Smooth muscle cell (in vitro differentiated cells): ENCODE measurements around the gene RSRC2. TPM values are rescaled to one million over a fixed set of nuclear protein-coding genes. Genes with fewer than 3 reads are reported as not detected.
A peak's percentile ranks its signal among the peaks of the same experiment; 100 is the strongest.
"Not testable (repeated sequence)": the region's sequence is repeated elsewhere in the genome, so short reads cannot be mapped to it uniquely, and the experiment has no call there.

Source experiments
- DNase-seq: peaks from one replicate; lab custom pipeline; 2025; ENCODE audit not compliant: unreplicated experiment; lab: John Stamatoyannopoulos, UW
- H2AFZ ChIP-seq: fragments of 200-600 bp; sonication (generic); 2 replicates; pipeline ENCODE4 v1.6.0; 2016; ENCODE audit warnings: antibody characterized with exemption, low read depth, mild to moderate bottlenecking
- H3F3A ChIP-seq: fragments of 200-600 bp; sonication (generic); 2 replicates; pipeline ENCODE4 v1.6.0; 2017; ENCODE audit warnings: antibody characterized with exemption, low read depth
- H3K27ac ChIP-seq: fragments of 200-600 bp; sonication (generic); 2 replicates; pipeline ENCODE4 v1.5.1; 2016; ENCODE audit warnings: low read depth, mild to moderate bottlenecking
- H3K27me3 ChIP-seq: fragments of 200-600 bp; sonication (generic); 2 replicates; pipeline ENCODE4 v1.6.1; 2016; ENCODE audit warnings: low read depth, mild to moderate bottlenecking
- H3K36me3 ChIP-seq: fragments of 200-600 bp; sonication (generic); 2 replicates; pipeline ENCODE4 v1.5.1; 2016; ENCODE audit warnings: low read depth
- H3K4me1 ChIP-seq: fragments of 200-600 bp; sonication (generic); 2 replicates; pipeline ENCODE4 v1.5.1; 2016; ENCODE audit warnings: low read depth
- H3K4me2 ChIP-seq: fragments of 200-600 bp; sonication (generic); 2 replicates; pipeline ENCODE4 v1.6.0; 2016; ENCODE audit warnings: mild to moderate bottlenecking
- H3K4me3 ChIP-seq: fragments of 200-600 bp; sonication (generic); 2 replicates; pipeline ENCODE4 v1.5.1; 2016; ENCODE audit warnings: mild to moderate bottlenecking
- H3K79me2 ChIP-seq: fragments of 200-600 bp; sonication (generic); 2 replicates; pipeline ENCODE4 v1.6.0; 2016; ENCODE audit warnings: low read depth, mild to moderate bottlenecking
- H3K9ac ChIP-seq: fragments of 200-600 bp; sonication (generic); 2 replicates; pipeline ENCODE4 v1.6.0; 2016; ENCODE audit warnings: low read depth
- H3K9me3 ChIP-seq: fragments of 200-600 bp; sonication (generic); replicated peaks from 2 replicates; pipeline ENCODE4 v1.5.1; 2016; ENCODE audit warnings: low read depth
- H4K20me1 ChIP-seq: fragments of 200-600 bp; sonication (generic); 2 replicates; pipeline ENCODE4 v1.6.0; 2016; ENCODE audit warnings: low read depth
- CTCF ChIP-seq: fragments of 200-600 bp; sonication (generic); IDR thresholded peaks from 2 replicates; pipeline ENCODE4 v1.5.1; 2017; ENCODE audit warnings: borderline replicate concordance, mild to moderate bottlenecking, antibody characterized with exemption; ENCODE audit not compliant: insufficient read depth, poor library complexity, severe bottlenecking
- WGBS: methylation state at CpG from one replicate; pipeline ENCODE4 v1.1.7; 2016; ENCODE audit warnings: low lambda C conversion rate; 5-methylcytosine and 5-hydroxymethylcytosine counted together
- polyA plus RNA-seq: library from polyadenylated mRNA; unstranded; fragments of >200 nt; fragmentation: Nextera tagmentation; extraction: Ambion mirVana; gene quantifications from 2 replicates; pipeline ENCODE4 v1.2.1, GENCODE V29; 2016
- total RNA-seq: library from RNA; depleted of rRNA; stranded (reverse); fragments of >200 nt; gene quantifications from 2 replicates; pipeline ENCODE4 v1.2.3, GENCODE V29; 2014

Gene RSRC2
- total and polyA plus RNA-seq, 2 experiments from 2014 or later: 60.9 to 108 TPM

GRCh38 chr12:122500685-122501488, 25.8 kb downstream of the RSRC2 start, which contains the start of gene ZCCHC8:
Gene ZCCHC8, minus strand, starts transcription at chr12:122500932. Its CDS starts 92 bp downstream, at chr12:122500840.
- Histone ChIP-seq H3K36me3 (peaks cover 10% of the 10 kb centered on the region), H3K4me2 (peak within 1 kb of the TSS; percentile 92), H3K9me3 (no peaks in the 10 kb centered on the region), H4K20me1 (peaks cover 50% of the 10 kb centered on the region), H3K4me1 (peaks cover 9% of the 10 kb centered on the region), H3K79me2 (peaks cover 43% of the 10 kb centered on the region), H3F3A (peaks cover 48% of the 10 kb centered on the region), H3K27me3 (no peaks in the 10 kb centered on the region), H3K4me3 (peak within 1 kb of the TSS; percentile 79), H2AFZ (peak within 1 kb of the TSS; percentile 56), H3K27ac (peak within 1 kb of the TSS; percentile 98), H3K9ac (peak within 1 kb of the TSS; percentile 97)
- DNase-seq: peak; percentile 81
- 3% methylated on average over 52 of the region's 52 CpGs for WGBS
- no peak for TF ChIP-seq CTCF

GRCh38 chr12:122499991-122500684, 26.6 kb downstream of the RSRC2 start:
- H3K4me1 ChIP-seq: peaks cover 9% of the 10 kb centered on the region
- H3K9ac ChIP-seq: peak overlapping the region; percentile 97
- no peak for TF ChIP-seq CTCF
- H4K20me1 ChIP-seq: peaks cover 48% of the 10 kb centered on the region
- peak overlapping the region; percentile 79 for H3K4me3 ChIP-seq
- peaks cover 48% of the 10 kb centered on the region for H3K79me2 ChIP-seq
- peak; percentile 64 for DNase-seq
- WGBS: 1% methylated on average over 43 of the region's 47 CpGs
- H3F3A ChIP-seq: peaks cover 40% of the 10 kb centered on the region
- H3K9me3 ChIP-seq: no peaks in the 10 kb centered on the region
- H2AFZ ChIP-seq: peak overlapping the region; percentile 56
- peak overlapping the region; percentile 98 for H3K27ac ChIP-seq
- H3K27me3 ChIP-seq: no peaks in the 10 kb centered on the region
- H3K4me2 ChIP-seq: peak overlapping the region; percentile 92
- peaks cover 5% of the 10 kb centered on the region for H3K36me3 ChIP-seq

- no peak for DNase-seq
- Histone ChIP-seq H3K9me3 (no peaks in the 10 kb centered on the region), H3K4me1 (peaks cover 9% of the 10 kb centered on the region), H3K36me3 (peaks cover 7% of the 10 kb centered on the region), H3K4me2 (no peak overlapping the region), H3F3A (peaks cover 6% of the 10 kb centered on the region), H2AFZ (no peak overlapping the region), H3K4me3 (no peak overlapping the region), H3K27ac (no peak overlapping the region), H4K20me1 (peaks cover 59% of the 10 kb centered on the region), H3K9ac (no peak overlapping the region), H3K27me3 (no peaks in the 10 kb centered on the region), H3K79me2 (peaks cover 59% of the 10 kb centered on the region)
- 99% methylated on average over 7 of the region's 7 CpGs for WGBS
- TF ChIP-seq CTCF: no peak
Measured at GRCh38 chr12:122495258-122495657, 31.5 kb downstream of the RSRC2 start.

GRCh38 chr12:122493222-122493621, 33.5 kb downstream of the RSRC2 start:
- 91% methylated on average over 6 of the region's 6 CpGs for WGBS
- Histone ChIP-seq H3K79me2 (peaks cover 40% of the 10 kb centered on the region), H3K36me3 (peaks cover 22% of the 10 kb centered on the region), H4K20me1 (peaks cover 44% of the 10 kb centered on the region)
- H3K4me2 ChIP-seq, H3K4me3 ChIP-seq, H3K27me3 ChIP-seq, H2AFZ ChIP-seq, H3K9ac ChIP-seq, H3K4me1 ChIP-seq, H3F3A ChIP-seq, H3K27ac ChIP-seq, H3K9me3 ChIP-seq, DNase-seq: not testable (repeated sequence)
